H9 (cell line): ENCODE data around the gene EXPH5. TPM values are rescaled to one million over a fixed set of nuclear protein-coding genes. Genes with fewer than 3 reads are reported as not detected.

Experiments used
- DNase-seq: peaks from one replicate; pipeline ENCODE4 v3.0.0-alpha.2; 2017
- H2AFZ ChIP-seq: one replicate; pipeline ENCODE4 v1.6.1; 2013; ENCODE audit warnings: mild to moderate bottlenecking, low read length, control low read depth, moderate library complexity
- H2AK5ac ChIP-seq: 2 replicates; pipeline ENCODE4 v1.6.1; 2013; ENCODE audit warnings: low read length, control low read depth, mixed read lengths; ENCODE audit not compliant: insufficient read length
- H2BK120ac ChIP-seq: one replicate; pipeline ENCODE4 v1.6.1; 2013; ENCODE audit warnings: low read depth, mild to moderate bottlenecking, low read length, control low read depth, inconsistent platforms; ENCODE audit not compliant: poor library complexity, severe bottlenecking
- H2BK12ac ChIP-seq: 2 replicates; pipeline ENCODE4 v1.6.1; 2013; ENCODE audit warnings: low read length, control low read depth, mixed read lengths, low read depth; ENCODE audit not compliant: insufficient read length
- H2BK15ac ChIP-seq: 2 replicates; pipeline ENCODE4 v1.6.1; 2013; ENCODE audit warnings: low read depth, low read length, control low read depth
- H2BK20ac ChIP-seq: one replicate; pipeline ENCODE4 v1.6.1; 2013; ENCODE audit warnings: low read depth, mild to moderate bottlenecking, low read length, control low read depth, inconsistent platforms; ENCODE audit not compliant: poor library complexity, severe bottlenecking
- H2BK5ac ChIP-seq: 2 replicates; pipeline ENCODE4 v1.6.1; 2013; ENCODE audit warnings: low read length, control low read depth, mixed read lengths; ENCODE audit not compliant: insufficient read length
- H3K14ac ChIP-seq: 2 replicates; pipeline ENCODE4 v1.6.1; 2013; ENCODE audit warnings: low read length, control low read depth; ENCODE audit not compliant: insufficient read depth
- H3K18ac ChIP-seq: 2 replicates; pipeline ENCODE4 v1.6.1; 2013; ENCODE audit warnings: low read depth, mild to moderate bottlenecking, mixed read lengths, low read length, control low read depth; ENCODE audit not compliant: insufficient read length
- H3K23ac ChIP-seq: 2 replicates; pipeline ENCODE4 v1.6.1; 2013; ENCODE audit warnings: low read length, control low read depth, mixed read lengths, low read depth; ENCODE audit not compliant: insufficient read length
- H3K23me2 ChIP-seq: 2 replicates; pipeline ENCODE4 v1.6.1; 2013; ENCODE audit warnings: low read depth, mild to moderate bottlenecking, mixed read lengths, low read length, control low read depth; ENCODE audit not compliant: insufficient read length, poor library complexity, severe bottlenecking
- H3K27ac ChIP-seq: 2 replicates; pipeline ENCODE4 v1.5.1; 2013; ENCODE audit warnings: low read length, control low read depth, mixed read lengths, low read depth; ENCODE audit not compliant: insufficient read length
- H3K27me3 ChIP-seq: 2 replicates; pipeline ENCODE4 v1.6.1; 2013; ENCODE audit warnings: low read length, control low read depth, inconsistent platforms; ENCODE audit not compliant: insufficient read depth
- H3K4ac ChIP-seq: 2 replicates; pipeline ENCODE4 v1.6.1; 2013; ENCODE audit warnings: low read depth, mild to moderate bottlenecking, control low read depth, inconsistent platforms, low read length, moderate library complexity
- H3K4me1 ChIP-seq: 2 replicates; pipeline ENCODE4 v1.6.1; 2013; ENCODE audit warnings: low read length, control low read depth, inconsistent platforms; ENCODE audit not compliant: insufficient read depth
- H3K4me2 ChIP-seq: 2 replicates; pipeline ENCODE4 v1.6.1; 2013; ENCODE audit warnings: low read length, control low read depth, mixed read lengths; ENCODE audit not compliant: insufficient read length, insufficient read depth
- H3K56ac ChIP-seq: 2 replicates; pipeline ENCODE4 v1.6.1; 2013; ENCODE audit warnings: low read depth, mild to moderate bottlenecking, mixed read lengths, low read length, control low read depth; ENCODE audit not compliant: insufficient read length
- H3K79me1 ChIP-seq: 2 replicates; pipeline ENCODE4 v1.6.1; 2013; ENCODE audit warnings: low read depth, mild to moderate bottlenecking, moderate library complexity, low read length, control low read depth, inconsistent platforms; ENCODE audit not compliant: insufficient read depth, poor library complexity, severe bottlenecking
- H3K79me2 ChIP-seq: 2 replicates; pipeline ENCODE4 v1.6.1; 2013; ENCODE audit warnings: low read length, control low read depth, inconsistent platforms; ENCODE audit not compliant: insufficient read depth
- H3K9ac ChIP-seq: 2 replicates; pipeline ENCODE4 v1.6.1; 2013; ENCODE audit warnings: low read length, control low read depth, mixed read lengths; ENCODE audit not compliant: insufficient read length; ENCODE audit errors: extremely low read depth
- H3K9me3 ChIP-seq: one replicate; pipeline ENCODE4 v1.6.1; 2013; ENCODE audit warnings: low read depth, low read length, inconsistent platforms; ENCODE audit not compliant: control insufficient read depth
- H3T11ph ChIP-seq: one replicate; pipeline ENCODE4 v1.6.1; 2013; ENCODE audit warnings: mild to moderate bottlenecking, low read length, control low read depth, inconsistent platforms
- H4K20me1 ChIP-seq: one replicate; pipeline ENCODE4 v1.6.1; 2013; ENCODE audit not compliant: control insufficient read depth, insufficient read length, insufficient read depth
- H4K5ac ChIP-seq: 2 replicates; pipeline ENCODE4 v1.6.1; 2013; ENCODE audit warnings: low read depth, mild to moderate bottlenecking, mixed read lengths, low read length, control low read depth; ENCODE audit not compliant: insufficient read length
- H4K8ac ChIP-seq: replicated peaks from 2 replicates; pipeline ENCODE4 v1.6.1; 2013; ENCODE audit warnings: low read length, control low read depth, mixed read lengths, low read depth; ENCODE audit not compliant: insufficient read length
- H4K91ac ChIP-seq: 2 replicates; pipeline ENCODE4 v1.6.1; 2013; ENCODE audit warnings: low read depth, mild to moderate bottlenecking, moderate library complexity, mixed read lengths, low read length, control low read depth; ENCODE audit not compliant: insufficient read length
- H3K27ac Mint-ChIP-seq, 3 experiments: 2 replicates in 2 of 3; 3 replicates in 1 of 3; pipeline ENCODE4 v1.8.0; 2020 to 2021; ENCODE audit warnings: mixed read lengths in 3 of 3, mild to moderate bottlenecking in 1 of 3, moderate library complexity in 1 of 3
- H3K27me3 Mint-ChIP-seq: 2 replicates; pipeline ENCODE4 v1.8.0; 2021; ENCODE audit warnings: low read depth, mild to moderate bottlenecking, moderate library complexity, mixed read lengths
- H3K36me3 Mint-ChIP-seq, 3 experiments: 2 replicates in 2 of 3; 3 replicates in 1 of 3; pipeline ENCODE4 v1.8.0; 2020 to 2021; ENCODE audit warnings: low read depth in 3 of 3, mixed read lengths in 3 of 3; ENCODE audit not compliant: insufficient read depth in 1 of 3
- H3K4me1 Mint-ChIP-seq, 2 experiments: 2 replicates each; pipeline ENCODE4 v1.8.0; 2020; ENCODE audit warnings: mixed read lengths in 2 of 2
- H3K4me3 Mint-ChIP-seq, 2 experiments: 2 replicates in 1 of 2; 3 replicates in 1 of 2; pipeline ENCODE4 v1.8.0; 2020 to 2021; ENCODE audit warnings: mild to moderate bottlenecking in 2 of 2, mixed read lengths in 2 of 2, moderate library complexity in 1 of 2
- H3K9me3 Mint-ChIP-seq, 2 experiments: 2 replicates in 1 of 2; 3 replicates in 1 of 2; pipeline ENCODE4 v1.8.0; 2020; ENCODE audit warnings: mild to moderate bottlenecking in 2 of 2, mixed read lengths in 2 of 2, moderate library complexity in 1 of 2
- total RNA-seq: library from RNA; stranded (reverse); gene quantifications from 2 replicates; pipeline ENCODE4 v1.2.1, GENCODE V29; 2021
- TF ChIP-seq, protein P1 (sequence below): fragments of 200-600 bp; sonication (generic); conservative IDR thresholded peaks from 3 replicates; pipeline ENCODE4 v1.8.0; 2021; ENCODE audit warnings: antibody characterized with exemption, mild to moderate bottlenecking

Gene EXPH5
- total RNA-seq, 1 experiment from 2014 or later = 3.1 TPM

GRCh38 chr11:108483163-108483562 lies 110.4 kb downstream of the EXPH5 start:
- no peak overlapping the region for H3K4me3 Mint-ChIP-seq
- no peaks in the 10 kb centered on the region for H3K9me3 ChIP-seq
- H2BK20ac ChIP-seq = no peak overlapping the region
- H3K18ac ChIP-seq = no peak overlapping the region
- H3K36me3 Mint-ChIP-seq = peaks cover 18 to 30% (median 20%) of the 10 kb centered on the region in 3 experiments
- no peak overlapping the region for H3K4me2 ChIP-seq
- H2BK120ac ChIP-seq = no peak overlapping the region
- H4K20me1 ChIP-seq = no peaks in the 10 kb centered on the region
- no peak overlapping the region for H4K91ac ChIP-seq
- H3K79me1 ChIP-seq = no peaks in the 10 kb centered on the region
- H3K23ac ChIP-seq = no peak overlapping the region
- H3K9me3 Mint-ChIP-seq = peaks cover 4 to 8% of the 10 kb centered on the region in 2 experiments; a peak in 4 of 5 replicates
- H3K9ac ChIP-seq = no peak overlapping the region
- H2BK5ac ChIP-seq = no peak overlapping the region
- no peak for DNase-seq
- no peak overlapping the region for H2AFZ ChIP-seq
- H3T11ph ChIP-seq = no peak overlapping the region
- H3K27ac Mint-ChIP-seq = no peak overlapping the region
- no peak overlapping the region for H2AK5ac ChIP-seq
- H3K4ac ChIP-seq = no peak overlapping the region
- H3K27me3 ChIP-seq = no peaks in the 10 kb centered on the region
- H3K4me1 ChIP-seq = no peaks in the 10 kb centered on the region
- no peak overlapping the region for H3K14ac ChIP-seq
- no peak overlapping the region for H4K5ac ChIP-seq
- no peak overlapping the region for H2BK12ac ChIP-seq
- no peaks in the 10 kb centered on the region for H3K23me2 ChIP-seq
- H3K56ac ChIP-seq = no peak overlapping the region
- H3K4me1 Mint-ChIP-seq = peaks cover 5 to 7% of the 10 kb centered on the region in 2 experiments; a peak in 2 of 4 replicates
- no peaks in the 10 kb centered on the region for H3K27me3 Mint-ChIP-seq
- no peaks in the 10 kb centered on the region; the same call in 1 of the 2 replicates for H3K79me2 ChIP-seq
- no peak overlapping the region for H4K8ac ChIP-seq
- TF ChIP-seq, protein P1, sequence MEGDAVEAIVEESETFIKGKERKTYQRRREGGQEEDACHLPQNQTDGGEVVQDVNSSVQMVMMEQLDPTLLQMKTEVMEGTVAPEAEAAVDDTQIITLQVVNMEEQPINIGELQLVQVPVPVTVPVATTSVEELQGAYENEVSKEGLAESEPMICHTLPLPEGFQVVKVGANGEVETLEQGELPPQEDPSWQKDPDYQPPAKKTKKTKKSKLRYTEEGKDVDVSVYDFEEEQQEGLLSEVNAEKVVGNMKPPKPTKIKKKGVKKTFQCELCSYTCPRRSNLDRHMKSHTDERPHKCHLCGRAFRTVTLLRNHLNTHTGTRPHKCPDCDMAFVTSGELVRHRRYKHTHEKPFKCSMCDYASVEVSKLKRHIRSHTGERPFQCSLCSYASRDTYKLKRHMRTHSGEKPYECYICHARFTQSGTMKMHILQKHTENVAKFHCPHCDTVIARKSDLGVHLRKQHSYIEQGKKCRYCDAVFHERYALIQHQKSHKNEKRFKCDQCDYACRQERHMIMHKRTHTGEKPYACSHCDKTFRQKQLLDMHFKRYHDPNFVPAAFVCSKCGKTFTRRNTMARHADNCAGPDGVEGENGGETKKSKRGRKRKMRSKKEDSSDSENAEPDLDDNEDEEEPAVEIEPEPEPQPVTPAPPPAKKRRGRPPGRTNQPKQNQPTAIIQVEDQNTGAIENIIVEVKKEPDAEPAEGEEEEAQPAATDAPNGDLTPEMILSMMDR = no peak
- no peak overlapping the region for H3K27ac ChIP-seq
- H2BK15ac ChIP-seq = no peak overlapping the region
